ENCODE measurements around the gene C12orf50.

DNA sequence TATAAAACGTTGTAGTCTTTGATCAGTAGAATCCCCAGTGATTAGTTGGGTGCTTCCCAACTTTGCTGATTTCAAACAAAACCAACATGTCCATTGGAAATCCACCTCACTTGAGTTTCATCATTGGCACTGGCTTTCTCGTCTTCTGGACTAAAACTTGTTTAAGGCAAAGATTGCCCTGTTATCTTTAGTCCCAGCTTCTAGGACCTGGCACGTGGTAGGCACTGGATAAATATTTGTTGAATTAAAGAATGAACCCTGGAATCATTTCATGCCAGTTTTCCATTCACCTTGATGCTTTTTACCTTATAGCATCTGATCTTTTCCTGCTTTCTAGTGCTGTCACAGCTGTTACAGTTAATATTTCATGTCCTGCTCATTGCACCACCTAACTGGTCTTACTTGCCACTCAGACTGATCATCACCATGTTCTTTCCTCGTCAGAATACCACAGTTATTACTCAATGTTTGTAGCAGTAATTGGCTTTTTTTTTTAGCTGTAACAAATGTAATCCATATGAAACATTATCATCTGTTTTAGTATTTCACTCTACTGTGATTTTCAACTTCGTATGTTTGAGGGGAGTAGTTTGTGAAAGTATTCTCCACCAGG, 7.3 kb upstream of the C12orf50 start:
- TF ChIP-seq, protein P1, sequence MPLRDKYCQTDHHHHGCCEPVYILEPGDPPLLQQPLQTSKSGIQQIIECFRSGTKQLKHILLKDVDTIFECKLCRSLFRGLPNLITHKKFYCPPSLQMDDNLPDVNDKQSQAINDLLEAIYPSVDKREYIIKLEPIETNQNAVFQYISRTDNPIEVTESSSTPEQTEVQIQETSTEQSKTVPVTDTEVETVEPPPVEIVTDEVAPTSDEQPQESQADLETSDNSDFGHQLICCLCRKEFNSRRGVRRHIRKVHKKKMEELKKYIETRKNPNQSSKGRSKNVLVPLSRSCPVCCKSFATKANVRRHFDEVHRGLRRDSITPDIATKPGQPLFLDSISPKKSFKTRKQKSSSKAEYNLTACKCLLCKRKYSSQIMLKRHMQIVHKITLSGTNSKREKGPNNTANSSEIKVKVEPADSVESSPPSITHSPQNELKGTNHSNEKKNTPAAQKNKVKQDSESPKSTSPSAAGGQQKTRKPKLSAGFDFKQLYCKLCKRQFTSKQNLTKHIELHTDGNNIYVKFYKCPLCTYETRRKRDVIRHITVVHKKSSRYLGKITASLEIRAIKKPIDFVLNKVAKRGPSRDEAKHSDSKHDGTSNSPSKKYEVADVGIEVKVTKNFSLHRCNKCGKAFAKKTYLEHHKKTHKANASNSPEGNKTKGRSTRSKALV (CRISPR knock-in tag; IDR thresholded peaks at IDR 0.05): no peak
- TF ChIP-seq, protein P2, sequence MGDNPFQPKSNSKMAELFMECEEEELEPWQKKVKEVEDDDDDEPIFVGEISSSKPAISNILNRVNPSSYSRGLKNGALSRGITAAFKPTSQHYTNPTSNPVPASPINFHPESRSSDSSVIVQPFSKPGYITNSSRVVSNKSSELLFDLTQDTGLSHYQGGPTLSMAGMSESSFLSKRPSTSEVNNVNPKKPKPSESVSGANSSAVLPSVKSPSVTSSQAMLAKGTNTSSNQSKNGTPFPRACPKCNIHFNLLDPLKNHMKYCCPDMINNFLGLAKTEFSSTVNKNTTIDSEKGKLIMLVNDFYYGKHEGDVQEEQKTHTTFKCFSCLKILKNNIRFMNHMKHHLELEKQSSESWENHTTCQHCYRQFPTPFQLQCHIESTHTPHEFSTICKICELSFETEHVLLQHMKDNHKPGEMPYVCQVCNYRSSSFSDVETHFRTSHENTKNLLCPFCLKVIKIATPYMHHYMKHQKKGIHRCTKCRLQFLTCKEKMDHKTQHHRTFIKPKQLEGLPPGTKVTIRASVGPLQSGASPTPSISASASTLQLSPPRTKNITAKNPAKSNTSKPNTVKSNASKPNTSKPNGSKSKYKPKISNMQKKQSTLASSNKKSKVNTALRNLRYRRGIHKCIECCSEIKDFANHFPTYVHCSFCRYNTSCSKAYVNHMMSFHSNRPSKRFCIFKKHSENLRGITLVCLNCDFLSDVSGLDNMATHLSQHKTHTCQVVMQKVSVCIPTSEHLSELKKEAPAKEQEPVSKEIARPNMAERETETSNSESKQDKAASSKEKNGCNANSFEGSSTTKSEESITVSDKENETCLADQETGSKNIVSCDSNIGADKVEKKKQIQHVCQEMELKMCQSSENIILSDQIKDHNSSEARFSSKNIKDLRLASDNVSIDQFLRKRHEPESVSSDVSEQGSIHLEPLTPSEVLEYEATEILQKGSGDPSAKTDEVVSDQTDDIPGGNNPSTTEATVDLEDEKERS (CRISPR knock-in tag; IDR thresholded peaks at IDR 0.05): no peak
- TF ChIP-seq SMC3 (IDR thresholded peaks at IDR 0.05; ENCODE audit: low read length) (no peak), ZNF354B (CRISPR knock-in tag; IDR thresholded peaks at IDR 0.05) (no peak), ZIK1 (CRISPR knock-in tag; IDR thresholded peaks at IDR 0.05; ENCODE audit: borderline replicate concordance, low read depth) (no peak), RBAK (CRISPR knock-in tag; IDR thresholded peaks at IDR 0.05) (no peak), RFX1 (IDR thresholded peaks at IDR 0.05) (no peak)
- TF ChIP-seq, protein P3, sequence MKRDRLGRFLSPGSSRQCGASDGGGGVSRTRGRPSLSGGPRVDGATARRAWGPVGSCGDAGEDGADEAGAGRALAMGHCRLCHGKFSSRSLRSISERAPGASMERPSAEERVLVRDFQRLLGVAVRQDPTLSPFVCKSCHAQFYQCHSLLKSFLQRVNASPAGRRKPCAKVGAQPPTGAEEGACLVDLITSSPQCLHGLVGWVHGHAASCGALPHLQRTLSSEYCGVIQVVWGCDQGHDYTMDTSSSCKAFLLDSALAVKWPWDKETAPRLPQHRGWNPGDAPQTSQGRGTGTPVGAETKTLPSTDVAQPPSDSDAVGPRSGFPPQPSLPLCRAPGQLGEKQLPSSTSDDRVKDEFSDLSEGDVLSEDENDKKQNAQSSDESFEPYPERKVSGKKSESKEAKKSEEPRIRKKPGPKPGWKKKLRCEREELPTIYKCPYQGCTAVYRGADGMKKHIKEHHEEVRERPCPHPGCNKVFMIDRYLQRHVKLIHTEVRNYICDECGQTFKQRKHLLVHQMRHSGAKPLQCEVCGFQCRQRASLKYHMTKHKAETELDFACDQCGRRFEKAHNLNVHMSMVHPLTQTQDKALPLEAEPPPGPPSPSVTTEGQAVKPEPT (CRISPR knock-in tag; IDR thresholded peaks at IDR 0.05; ENCODE audit: low read depth): no peak
- TF ChIP-seq, protein P4, sequence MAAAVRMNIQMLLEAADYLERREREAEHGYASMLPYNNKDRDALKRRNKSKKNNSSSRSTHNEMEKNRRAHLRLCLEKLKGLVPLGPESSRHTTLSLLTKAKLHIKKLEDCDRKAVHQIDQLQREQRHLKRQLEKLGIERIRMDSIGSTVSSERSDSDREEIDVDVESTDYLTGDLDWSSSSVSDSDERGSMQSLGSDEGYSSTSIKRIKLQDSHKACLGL (CRISPR knock-in tag; IDR thresholded peaks at IDR 0.05): no peak
- TF ChIP-seq, protein P5, sequence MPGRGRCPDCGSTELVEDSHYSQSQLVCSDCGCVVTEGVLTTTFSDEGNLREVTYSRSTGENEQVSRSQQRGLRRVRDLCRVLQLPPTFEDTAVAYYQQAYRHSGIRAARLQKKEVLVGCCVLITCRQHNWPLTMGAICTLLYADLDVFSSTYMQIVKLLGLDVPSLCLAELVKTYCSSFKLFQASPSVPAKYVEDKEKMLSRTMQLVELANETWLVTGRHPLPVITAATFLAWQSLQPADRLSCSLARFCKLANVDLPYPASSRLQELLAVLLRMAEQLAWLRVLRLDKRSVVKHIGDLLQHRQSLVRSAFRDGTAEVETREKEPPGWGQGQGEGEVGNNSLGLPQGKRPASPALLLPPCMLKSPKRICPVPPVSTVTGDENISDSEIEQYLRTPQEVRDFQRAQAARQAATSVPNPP (CRISPR knock-in tag; IDR thresholded peaks at IDR 0.05): no peak
